Neural progenitor cell (in vitro differentiated cells): ENCODE measurements around the gene RUNX1. TPM values are rescaled to one million over a fixed set of nuclear protein-coding genes. Genes with fewer than 3 reads are reported as not detected.

ENCODE experiments used
- DNase-seq: peaks from one replicate; pipeline ENCODE4 v3.0.0-alpha.2; 2016; ENCODE audit warnings: low spot score
- H2AFZ ChIP-seq: fragments of 200-600 bp; sonication (generic); replicated peaks from 2 replicates; pipeline ENCODE4 v1.6.1; 2016; ENCODE audit warnings: antibody characterized with exemption
- H3F3A ChIP-seq: fragments of 200-600 bp; sonication (generic); 2 replicates; pipeline ENCODE4 v1.6.1; 2016; ENCODE audit warnings: antibody characterized with exemption, low read depth
- H3K27ac ChIP-seq: fragments of 200-600 bp; sonication (generic); 2 replicates; pipeline ENCODE4 v1.5.1; 2016; ENCODE audit warnings: mild to moderate bottlenecking
- H3K27me3 ChIP-seq: fragments of 200-600 bp; sonication (generic); 2 replicates; pipeline ENCODE4 v1.6.1; 2016; ENCODE audit warnings: mild to moderate bottlenecking, moderate library complexity
- H3K36me3 ChIP-seq: fragments of 200-600 bp; sonication (generic); 2 replicates; pipeline ENCODE4 v1.5.1; 2016
- H3K4me1 ChIP-seq: fragments of 200-600 bp; sonication (generic); 2 replicates; pipeline ENCODE4 v1.6.1; 2016; ENCODE audit warnings: mixed run types
- H3K4me2 ChIP-seq: fragments of 200-600 bp; sonication (generic); 2 replicates; pipeline ENCODE4 v1.6.1; 2016
- H3K4me3 ChIP-seq: fragments of 200-600 bp; sonication (generic); 2 replicates; pipeline ENCODE4 v1.5.1; 2016
- H3K79me2 ChIP-seq: fragments of 200-600 bp; sonication (generic); 2 replicates; pipeline ENCODE4 v1.6.1; 2016; ENCODE audit warnings: low read depth
- H3K9ac ChIP-seq: fragments of 200-600 bp; sonication (generic); 2 replicates; pipeline ENCODE4 v1.6.1; 2016
- H3K9me3 ChIP-seq: fragments of 200-600 bp; sonication (generic); 2 replicates; pipeline ENCODE4 v1.5.1; 2016; ENCODE audit warnings: low read depth
- H4K20me1 ChIP-seq: fragments of 200-600 bp; sonication (generic); 2 replicates; pipeline ENCODE4 v1.6.1; 2016; ENCODE audit warnings: low read depth
- H3K27ac Mint-ChIP-seq: 3 replicates; pipeline ENCODE4 v1.8.0; 2021; ENCODE audit warnings: mixed read lengths
- H3K27me3 Mint-ChIP-seq: 2 replicates; pipeline ENCODE4 v1.8.0; 2022; ENCODE audit warnings: low read depth, mild to moderate bottlenecking, inconsistent platforms, moderate library complexity, mixed read lengths; ENCODE audit not compliant: insufficient read depth
- H3K36me3 Mint-ChIP-seq: 3 replicates; pipeline ENCODE4 v1.8.0; 2021; ENCODE audit warnings: mixed read lengths
- H3K4me1 Mint-ChIP-seq: 3 replicates; pipeline ENCODE4 v1.8.0; 2021; ENCODE audit warnings: mixed read lengths
- H3K4me3 Mint-ChIP-seq: 3 replicates; pipeline ENCODE4 v1.8.0; 2021; ENCODE audit warnings: mild to moderate bottlenecking, moderate library complexity, mixed read lengths
- H3K9me3 Mint-ChIP-seq: 3 replicates; pipeline ENCODE4 v1.8.0; 2020; ENCODE audit warnings: mixed read lengths
- EZH2 ChIP-seq: fragments of 200-600 bp; sonication (generic); IDR thresholded peaks from 2 replicates; pipeline ENCODE4 v1.6.1; 2017; ENCODE audit warnings: antibody characterized with exemption, mild to moderate bottlenecking, moderate library complexity
- EZH2phosphoT487 ChIP-seq: fragments of 200-600 bp; sonication (generic); IDR thresholded peaks from 2 replicates; pipeline ENCODE4 v1.6.1; 2017; ENCODE audit warnings: antibody characterized with exemption
- total RNA-seq: library from RNA; depleted of rRNA; stranded (reverse); fragments of >200 nt; gene quantifications from 2 replicates; pipeline ENCODE4 v1.2.3, GENCODE V29; 2015; ENCODE audit warnings: low replicate concordance
- TF ChIP-seq, protein P1 (sequence below): fragments of 200-600 bp; sonication (generic); IDR thresholded peaks from 2 replicates; pipeline ENCODE4 v1.5.1; 2017; ENCODE audit warnings: antibody characterized with exemption, mild to moderate bottlenecking

RUNX1 gene
- total RNA-seq, 1 donor from 2014 or later, result 0.09 TPM

DNA sequence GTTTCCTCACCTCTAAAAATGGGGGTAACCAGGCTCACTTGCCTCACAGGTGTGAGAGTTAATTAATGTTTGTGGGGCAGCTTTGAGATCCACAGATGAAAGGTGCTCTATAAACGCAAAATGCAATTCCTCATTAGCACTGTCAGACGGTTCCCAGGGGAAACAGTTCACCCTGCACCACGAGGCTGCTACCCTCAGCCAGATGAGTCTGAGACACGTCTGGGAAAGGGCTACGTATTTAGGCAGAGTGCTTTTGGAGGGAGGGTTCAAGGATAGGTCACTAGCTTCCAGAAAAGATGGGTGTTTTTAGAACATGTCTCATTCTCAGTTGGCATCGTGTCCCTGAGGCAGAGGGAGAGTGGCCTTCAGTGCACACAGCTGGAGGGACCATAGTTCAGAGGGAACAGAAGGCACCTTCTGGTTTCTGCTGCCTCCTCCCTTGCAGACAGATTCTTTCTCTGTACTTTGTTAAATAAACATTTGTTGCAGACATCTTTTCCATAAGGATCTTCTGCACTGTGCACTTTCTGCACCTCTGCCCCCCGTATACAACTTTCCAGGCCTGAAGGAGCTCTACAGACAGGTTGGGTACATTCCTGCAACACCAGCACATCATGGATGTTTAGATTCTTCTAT, 240.4 kb downstream of the RUNX1 start:
- Histone ChIP-seq H4K20me1 (no peaks in the 10 kb centered on the region), H3K4me3 (no peak overlapping the region), H3F3A (no peaks in the 10 kb centered on the region), H3K36me3 (no peaks in the 10 kb centered on the region), H3K9ac (no peak overlapping the region), H3K4me2 (no peak overlapping the region), H3K27ac (no peak overlapping the region), H3K79me2 (no peaks in the 10 kb centered on the region), H3K4me1 (peaks cover 8% of the 10 kb centered on the region), H2AFZ (no peak overlapping the region), H3K9me3 (no peaks in the 10 kb centered on the region), H3K27me3 (no peaks in the 10 kb centered on the region)
- H3K4me1 Mint-ChIP-seq, result peaks cover 17% of the 10 kb centered on the region
- H3K4me3 Mint-ChIP-seq, result no peak overlapping the region
- peaks cover 12% of the 10 kb centered on the region for H3K9me3 Mint-ChIP-seq
- no peak for DNase-seq
- no peaks in the 10 kb centered on the region for H3K36me3 Mint-ChIP-seq
- no peak for TF ChIP-seq EZH2
- no peak for TF ChIP-seq EZH2phosphoT487
- TF ChIP-seq, protein P1, sequence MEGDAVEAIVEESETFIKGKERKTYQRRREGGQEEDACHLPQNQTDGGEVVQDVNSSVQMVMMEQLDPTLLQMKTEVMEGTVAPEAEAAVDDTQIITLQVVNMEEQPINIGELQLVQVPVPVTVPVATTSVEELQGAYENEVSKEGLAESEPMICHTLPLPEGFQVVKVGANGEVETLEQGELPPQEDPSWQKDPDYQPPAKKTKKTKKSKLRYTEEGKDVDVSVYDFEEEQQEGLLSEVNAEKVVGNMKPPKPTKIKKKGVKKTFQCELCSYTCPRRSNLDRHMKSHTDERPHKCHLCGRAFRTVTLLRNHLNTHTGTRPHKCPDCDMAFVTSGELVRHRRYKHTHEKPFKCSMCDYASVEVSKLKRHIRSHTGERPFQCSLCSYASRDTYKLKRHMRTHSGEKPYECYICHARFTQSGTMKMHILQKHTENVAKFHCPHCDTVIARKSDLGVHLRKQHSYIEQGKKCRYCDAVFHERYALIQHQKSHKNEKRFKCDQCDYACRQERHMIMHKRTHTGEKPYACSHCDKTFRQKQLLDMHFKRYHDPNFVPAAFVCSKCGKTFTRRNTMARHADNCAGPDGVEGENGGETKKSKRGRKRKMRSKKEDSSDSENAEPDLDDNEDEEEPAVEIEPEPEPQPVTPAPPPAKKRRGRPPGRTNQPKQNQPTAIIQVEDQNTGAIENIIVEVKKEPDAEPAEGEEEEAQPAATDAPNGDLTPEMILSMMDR, result no peak
- no peaks in the 10 kb centered on the region for H3K27me3 Mint-ChIP-seq
- no peak overlapping the region for H3K27ac Mint-ChIP-seq

DNA sequence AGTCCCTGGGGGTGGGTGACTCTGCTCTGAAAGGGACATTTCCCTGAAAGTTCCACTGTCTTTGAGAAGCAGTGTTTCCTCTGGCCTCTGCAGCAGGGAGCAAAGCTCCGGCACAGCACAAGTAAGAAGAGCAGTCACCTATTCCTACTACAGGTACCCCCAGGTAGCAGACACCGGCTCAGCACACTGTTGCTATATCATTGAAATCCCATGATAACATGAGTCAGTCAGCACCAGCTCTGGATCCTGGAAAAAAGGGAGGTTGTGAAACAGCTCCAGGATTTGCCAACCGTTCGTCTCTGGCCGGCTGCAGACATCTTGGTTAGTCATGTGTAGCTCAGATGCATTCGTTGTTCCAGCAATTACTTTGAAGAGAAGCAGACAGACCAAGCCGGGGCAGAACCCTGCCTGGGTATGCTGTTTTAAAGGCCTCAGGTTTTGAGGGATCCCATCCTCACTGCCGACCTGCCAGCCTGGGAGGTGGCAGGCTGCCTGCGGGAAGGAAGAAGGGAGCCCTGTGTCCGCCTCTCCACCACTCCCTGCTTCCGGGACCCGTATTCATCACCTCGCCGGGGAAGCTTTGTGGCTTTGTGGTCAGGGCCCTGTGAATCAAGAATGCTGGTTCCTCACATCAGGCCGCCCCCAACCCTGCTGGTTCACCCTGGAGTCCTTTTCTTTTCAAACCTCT, 241.1 kb downstream of the RUNX1 start:
- Histone ChIP-seq H2AFZ (no peak overlapping the region), H3K27me3 (no peaks in the 10 kb centered on the region), H3K79me2 (no peaks in the 10 kb centered on the region), H3K9me3 (no peaks in the 10 kb centered on the region), H3K9ac (no peak overlapping the region), H3K4me3 (no peak overlapping the region), H3K27ac (no peak overlapping the region), H3K4me1 (peaks cover 8% of the 10 kb centered on the region), H3F3A (no peaks in the 10 kb centered on the region), H3K36me3 (no peaks in the 10 kb centered on the region), H3K4me2 (no peak overlapping the region), H4K20me1 (no peaks in the 10 kb centered on the region)
- Mint-ChIP-seq H3K9me3 (peaks cover 12% of the 10 kb centered on the region), H3K36me3 (no peaks in the 10 kb centered on the region), H3K27me3 (peaks cover under 1% of the 10 kb centered on the region), H3K27ac (no peak overlapping the region), H3K4me3 (no peak overlapping the region), H3K4me1 (peaks cover 17% of the 10 kb centered on the region)
- TF ChIP-seq EZH2, result no peak
- TF ChIP-seq, protein P1, result no peak
- TF ChIP-seq EZH2phosphoT487, result no peak
- no peak for DNase-seq

DNA sequence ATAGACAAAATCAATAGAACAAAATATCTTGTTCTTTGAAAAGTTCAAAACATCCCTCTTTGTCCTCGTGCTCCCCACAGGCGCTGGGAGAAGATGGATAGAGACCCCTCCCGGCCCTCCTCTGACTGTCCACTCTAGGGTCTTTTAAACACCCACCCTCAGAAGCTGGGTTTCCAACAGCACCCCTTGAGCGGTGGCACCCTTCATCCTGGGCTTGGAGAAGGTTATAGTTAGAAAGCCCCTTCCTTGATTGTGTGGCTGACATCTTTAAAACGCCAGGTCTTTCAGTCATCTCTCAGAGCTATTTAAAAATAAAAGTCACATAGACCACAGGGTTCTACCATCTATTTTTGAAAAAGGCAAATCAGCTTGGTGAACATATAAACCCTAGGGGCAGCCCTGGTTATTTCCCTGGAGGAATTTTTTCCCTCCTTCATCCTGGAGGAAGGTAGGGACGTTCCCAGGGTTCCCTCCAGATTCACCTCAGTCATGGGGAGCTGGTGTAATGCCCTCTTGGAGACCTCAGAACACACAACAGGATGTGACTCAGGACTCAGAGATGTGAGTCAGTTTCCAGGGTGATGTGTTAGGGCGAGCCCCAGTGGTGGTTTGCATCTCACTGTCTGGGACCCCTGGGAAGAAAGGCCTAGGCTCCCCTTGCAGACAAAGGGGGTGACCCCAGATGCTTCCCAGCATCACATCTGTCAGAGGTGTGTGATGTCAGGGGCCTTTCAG, 241.8 kb downstream of the RUNX1 start:
- H3K9me3 Mint-ChIP-seq, result peaks cover 12% of the 10 kb centered on the region
- no peak overlapping the region for H3K4me3 ChIP-seq

More for the DNA sequence above, 241.8 kb downstream of the RUNX1 start:
- Histone ChIP-seq H3K27ac (no peak overlapping the region), H3K36me3 (no peaks in the 10 kb centered on the region), H3K9me3 (no peaks in the 10 kb centered on the region), H3K4me2 (no peak overlapping the region), H3F3A (no peaks in the 10 kb centered on the region), H3K79me2 (no peaks in the 10 kb centered on the region), H3K9ac (no peak overlapping the region), H2AFZ (no peak overlapping the region), H3K27me3 (no peaks in the 10 kb centered on the region), H4K20me1 (no peaks in the 10 kb centered on the region), H3K4me1 (peaks cover 8% of the 10 kb centered on the region)
- H3K27ac Mint-ChIP-seq, result no peak overlapping the region
- peaks cover 17% of the 10 kb centered on the region for H3K4me1 Mint-ChIP-seq
- H3K27me3 Mint-ChIP-seq, result peaks cover 3% of the 10 kb centered on the region
- no peak for TF ChIP-seq EZH2phosphoT487
- TF ChIP-seq, protein P1, result no peak
- no peak for TF ChIP-seq EZH2
- no peak overlapping the region for H3K4me3 Mint-ChIP-seq
- H3K36me3 Mint-ChIP-seq, result no peaks in the 10 kb centered on the region
- DNase-seq, result no peak
